Measurements from ENCODE around the gene ULBP1. TPM values are rescaled to one million over a fixed set of nuclear protein-coding genes. Genes with fewer than 3 reads are reported as not detected.
"Not testable (repeated sequence)": the region's sequence is repeated elsewhere in the genome, so short reads cannot be mapped to it uniquely, and the experiment has no call there.

ULBP1 gene
- total and polyA plus RNA-seq, 3 donors from 2014 or later = 2.3 to 5.9 (median 4.7) TPM

DNA sequence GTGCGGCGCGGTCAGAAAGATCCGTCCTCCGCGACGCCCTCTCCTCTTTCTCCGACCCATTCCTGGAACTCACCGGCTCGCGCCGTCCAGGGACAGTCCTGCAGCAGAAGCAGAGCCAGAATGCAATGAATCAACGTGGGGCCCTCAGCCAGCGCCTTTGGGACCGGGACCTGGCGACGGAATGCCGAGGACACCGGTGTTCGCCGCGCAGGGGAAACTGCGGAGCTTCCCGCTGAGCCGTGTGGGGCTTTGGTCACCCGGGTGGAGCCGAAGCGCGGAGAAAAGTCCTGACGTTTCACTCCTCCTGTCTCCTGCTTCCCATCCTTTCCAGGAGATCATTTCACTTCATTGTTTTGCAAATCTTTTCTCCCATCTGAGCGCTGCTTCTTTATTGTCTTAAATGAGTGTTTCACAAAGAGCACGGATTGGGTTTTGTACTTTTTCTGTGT is 26.5 kb downstream of the ULBP1 start:
- no peak for DNase-seq

DNA sequence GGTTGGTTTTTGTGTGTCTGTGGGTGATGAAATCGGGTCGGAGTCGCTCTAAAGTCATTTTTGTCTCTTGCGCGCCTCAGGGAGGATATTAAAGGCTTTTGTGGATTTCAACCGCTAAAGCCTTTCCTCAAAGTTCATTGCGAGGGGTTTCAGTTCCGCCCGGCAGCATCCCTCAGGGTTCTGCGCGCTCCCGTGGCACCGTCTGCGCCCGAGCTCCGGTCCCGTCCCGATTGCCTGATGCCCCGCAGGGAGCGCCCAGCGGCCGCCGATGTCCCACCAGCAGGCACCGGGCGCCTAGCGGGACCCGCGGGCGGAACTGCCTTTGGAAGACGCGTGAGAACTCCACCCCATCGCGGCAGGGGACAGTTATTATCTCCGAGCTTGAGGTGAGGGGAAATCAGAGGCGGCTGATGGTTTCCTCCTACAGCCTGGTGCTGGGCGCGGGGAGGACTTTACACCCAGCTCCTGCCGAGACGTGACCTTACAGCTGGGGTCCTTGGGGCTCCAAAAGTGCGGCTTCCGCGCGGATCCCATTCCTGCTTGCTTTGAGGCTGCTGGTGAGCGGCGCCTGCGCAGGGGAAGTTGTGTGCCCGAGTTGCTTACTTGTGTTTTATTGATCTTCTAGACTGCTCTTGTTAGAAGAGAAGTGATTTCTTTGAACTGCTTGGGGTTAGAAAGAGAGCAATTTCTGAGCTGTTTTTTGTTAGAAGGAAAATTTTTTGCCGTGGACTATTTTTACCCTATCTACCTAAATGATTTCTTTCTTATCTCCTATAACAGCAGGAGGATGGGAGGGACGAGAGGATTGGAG is 27.1 kb downstream of the ULBP1 start:
- peak; percentile 33 for DNase-seq
- 2 to 4% methylated on average over 39 to 49 of the region's 49 CpGs for WGBS, 2 donors
- TF ChIP-seq, protein P1, sequence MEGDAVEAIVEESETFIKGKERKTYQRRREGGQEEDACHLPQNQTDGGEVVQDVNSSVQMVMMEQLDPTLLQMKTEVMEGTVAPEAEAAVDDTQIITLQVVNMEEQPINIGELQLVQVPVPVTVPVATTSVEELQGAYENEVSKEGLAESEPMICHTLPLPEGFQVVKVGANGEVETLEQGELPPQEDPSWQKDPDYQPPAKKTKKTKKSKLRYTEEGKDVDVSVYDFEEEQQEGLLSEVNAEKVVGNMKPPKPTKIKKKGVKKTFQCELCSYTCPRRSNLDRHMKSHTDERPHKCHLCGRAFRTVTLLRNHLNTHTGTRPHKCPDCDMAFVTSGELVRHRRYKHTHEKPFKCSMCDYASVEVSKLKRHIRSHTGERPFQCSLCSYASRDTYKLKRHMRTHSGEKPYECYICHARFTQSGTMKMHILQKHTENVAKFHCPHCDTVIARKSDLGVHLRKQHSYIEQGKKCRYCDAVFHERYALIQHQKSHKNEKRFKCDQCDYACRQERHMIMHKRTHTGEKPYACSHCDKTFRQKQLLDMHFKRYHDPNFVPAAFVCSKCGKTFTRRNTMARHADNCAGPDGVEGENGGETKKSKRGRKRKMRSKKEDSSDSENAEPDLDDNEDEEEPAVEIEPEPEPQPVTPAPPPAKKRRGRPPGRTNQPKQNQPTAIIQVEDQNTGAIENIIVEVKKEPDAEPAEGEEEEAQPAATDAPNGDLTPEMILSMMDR (IDR thresholded peaks at IDR 0.05) = no peak
- Histone ChIP-seq H3K27ac (no peak overlapping the region), H3K9me3 (no peaks in the 10 kb centered on the region), H3K27me3 (no peaks in the 10 kb centered on the region), H3K36me3 (ENCODE audit: low read depth, missing control alignments) (no peaks in the 10 kb centered on the region), H3K4me3 (peak overlapping the region; percentile 2 to 12), H3K4me1 (peaks cover 7% of the 10 kb centered on the region)
- intact Hi-C loops (cut with DNase I; ENCODE audit: low total_unique reads) = no loop called here

More for the DNA sequence above, 26.5 kb downstream of the ULBP1 start:
- 2% methylated on average over 21 to 32 of the region's 32 CpGs for WGBS, 2 donors
- no peaks in the 10 kb centered on the region for H3K27me3 ChIP-seq
- no peak overlapping the region for H3K27ac ChIP-seq
- no peaks in the 10 kb centered on the region for H3K36me3 ChIP-seq (ENCODE audit: low read depth, missing control alignments)
- peaks cover 7% of the 10 kb centered on the region for H3K4me1 ChIP-seq
- no peaks in the 10 kb centered on the region for H3K9me3 ChIP-seq
- intact Hi-C loops (cut with DNase I; ENCODE audit: low total_unique reads) = no loop called here
- TF ChIP-seq, protein P1 (IDR thresholded peaks at IDR 0.05) = no peak
- TF ChIP-seq POLR2A (IDR thresholded peaks at IDR 0.05) = no peak
- peak overlapping the region in 1 of 2 donors; percentile 12 for H3K4me3 ChIP-seq

DNA sequence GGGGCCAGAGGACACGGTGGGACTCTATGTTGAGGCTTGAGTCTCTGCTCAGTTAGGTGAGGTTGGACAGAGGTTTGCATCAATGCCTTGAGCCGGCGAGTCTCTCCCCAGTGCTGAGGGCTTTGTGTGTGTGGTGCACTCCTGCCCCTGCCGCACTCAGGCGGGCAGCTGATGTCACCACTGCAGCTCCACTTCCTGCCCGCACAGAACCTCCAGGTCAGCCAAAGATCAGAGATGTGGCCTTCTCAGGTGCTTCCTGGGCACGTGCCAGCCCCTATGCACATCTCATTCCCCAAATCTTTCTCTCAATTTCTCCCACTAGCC is 27.7 kb downstream of the ULBP1 start:
- H3K4me1 ChIP-seq; DNase-seq; H3K27me3 ChIP-seq; H3K36me3 ChIP-seq (ENCODE audit: low read depth, missing control alignments); H3K9me3 ChIP-seq; H3K27ac ChIP-seq; intact Hi-C loops (cut with DNase I; ENCODE audit: low total_unique reads): not testable (repeated sequence)
- H3K4me3 ChIP-seq = peak overlapping the region in 1 of 2 donors; percentile 2
- WGBS, 2 donors = 5 to 6% methylated on average over 7 of the region's 7 CpGs

DNA sequence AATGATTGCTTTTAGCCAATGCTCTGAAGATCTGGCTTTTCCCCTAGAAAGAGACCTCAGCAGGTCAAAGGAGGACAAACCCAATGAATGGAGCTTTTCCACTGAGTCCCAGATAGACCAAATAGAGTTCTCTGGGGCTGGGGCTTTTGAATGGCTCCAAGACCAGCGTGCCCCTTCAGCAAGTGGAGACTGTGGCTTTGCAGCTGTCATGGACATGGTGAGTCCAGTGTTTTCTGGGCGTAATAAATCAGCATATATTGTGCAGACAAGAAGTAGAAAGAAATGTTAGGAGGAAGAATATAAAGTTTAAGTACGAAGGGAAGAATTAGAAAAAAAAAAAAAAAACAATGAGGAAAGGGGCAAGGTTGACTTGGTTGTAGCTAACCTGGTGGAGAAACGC is 28.1 kb downstream of the ULBP1 start:
- H3K36me3 ChIP-seq (ENCODE audit: low read depth, missing control alignments) = no peaks in the 10 kb centered on the region
- TF ChIP-seq, protein P1 (IDR thresholded peaks at IDR 0.05) = no peak
- no peak for TF ChIP-seq POLR2A (IDR thresholded peaks at IDR 0.05)
- WGBS, 2 donors = 39 to 46% methylated on average over 4 of the region's 4 CpGs
- peaks cover 7% of the 10 kb centered on the region for H3K4me1 ChIP-seq
- no peak overlapping the region for H3K27ac ChIP-seq
- no peaks in the 10 kb centered on the region for H3K27me3 ChIP-seq
- no peak for DNase-seq
- H3K9me3 ChIP-seq = no peaks in the 10 kb centered on the region
- intact Hi-C loops (cut with DNase I; ENCODE audit: low total_unique reads) = no loop called here
- no peak overlapping the region for H3K4me3 ChIP-seq

DNA sequence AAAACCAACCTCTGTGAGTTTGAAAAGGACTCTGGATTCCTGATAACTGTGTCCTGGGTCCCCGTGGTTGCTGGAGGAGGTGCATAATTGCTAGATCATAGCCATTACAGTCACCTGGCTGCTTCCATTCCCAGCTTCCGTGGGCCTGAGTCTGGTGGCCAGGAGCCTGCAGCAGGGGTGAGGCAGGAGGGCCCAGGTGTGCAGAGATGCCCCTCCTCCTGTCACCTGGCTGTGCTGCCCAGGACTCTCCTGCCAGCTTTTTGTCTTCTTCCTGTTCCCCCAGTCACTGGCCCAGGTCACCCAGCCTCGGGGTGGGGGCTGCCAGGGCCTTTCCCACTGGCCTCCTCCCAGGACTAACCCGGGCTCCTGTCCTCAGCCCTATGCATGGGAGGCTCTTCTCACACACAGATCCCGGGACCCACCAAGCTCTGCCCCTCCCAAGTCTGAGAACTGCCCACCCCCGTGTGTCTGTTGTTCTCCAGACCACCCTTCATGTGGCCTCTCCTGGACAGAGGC is 31.6 kb downstream of the ULBP1 start:
- Histone ChIP-seq H3K27me3 (no peaks in the 10 kb centered on the region), H3K4me3 (no peak overlapping the region), H3K36me3 (ENCODE audit: low read depth, missing control alignments) (no peaks in the 10 kb centered on the region), H3K4me1 (peaks cover 4% of the 10 kb centered on the region), H3K27ac (no peak overlapping the region), H3K9me3 (no peaks in the 10 kb centered on the region)
- intact Hi-C loops (cut with DNase I; ENCODE audit: low total_unique reads) = no loop called here
- no peak for TF ChIP-seq POLR2A (IDR thresholded peaks at IDR 0.05)
- TF ChIP-seq, protein P1 (IDR thresholded peaks at IDR 0.05) = no peak
- WGBS, 2 donors = 73 to 77% methylated on average over 6 of the region's 6 CpGs
- no peak for DNase-seq

Data from testis (tissue), 3 donors.